ENCODE measurements around the gene SLC15A4.

The SLC15A4 gene

GRCh38 chr12:128743916-128744315 lies 79.8 kb downstream of the SLC15A4 start:
- DNase-seq, result no peak

Data from CD4-positive, alpha-beta T cell treated with Interleukin-6 for 4 hours (primary cell).